Myocyte (in vitro differentiated cells): ENCODE measurements around the gene KIF20B. TPM values are rescaled to one million over a fixed set of nuclear protein-coding genes. Genes with fewer than 3 reads are reported as not detected.
"Not testable (repeated sequence)": the region's sequence is repeated elsewhere in the genome, so short reads cannot be mapped to it uniquely, and the experiment has no call there.

Source experiments
- DNase-seq: peaks from one replicate; pipeline ENCODE4 v3.0.0-alpha.2; 2012; ENCODE audit warnings: low read depth
- total RNA-seq: library from RNA; depleted of rRNA; stranded (reverse); fragments of >200 nt; gene quantifications from 2 replicates; pipeline ENCODE4 v1.2.3, GENCODE V29; 2014

Gene KIF20B
- total RNA-seq, 1 donor from 2014 or later, result 4.3 TPM

GRCh38 chr10:89684604-89685003 is 16.8 kb upstream of the KIF20B start:
- peak; percentile 62 for DNase-seq

DNA sequence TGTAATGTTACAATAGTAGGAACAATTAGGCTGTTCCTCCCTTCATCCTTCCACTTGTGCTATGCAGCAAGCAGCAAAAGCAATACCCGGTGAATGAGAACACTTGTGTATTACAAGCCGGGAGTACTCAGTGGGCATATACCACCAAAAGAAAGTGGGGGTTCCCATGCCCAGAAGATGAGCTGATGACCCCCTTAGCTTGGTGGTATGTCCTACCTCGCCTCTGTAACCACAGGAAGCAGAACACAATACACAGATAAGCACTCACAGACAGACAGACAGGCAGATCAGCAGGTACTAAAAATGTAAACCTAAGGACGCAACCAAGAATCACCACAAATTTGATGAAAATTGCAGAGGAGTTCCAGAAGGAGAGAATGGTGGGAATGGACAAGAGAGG is 15.5 kb upstream of the KIF20B start:
- no peak for DNase-seq

DNA sequence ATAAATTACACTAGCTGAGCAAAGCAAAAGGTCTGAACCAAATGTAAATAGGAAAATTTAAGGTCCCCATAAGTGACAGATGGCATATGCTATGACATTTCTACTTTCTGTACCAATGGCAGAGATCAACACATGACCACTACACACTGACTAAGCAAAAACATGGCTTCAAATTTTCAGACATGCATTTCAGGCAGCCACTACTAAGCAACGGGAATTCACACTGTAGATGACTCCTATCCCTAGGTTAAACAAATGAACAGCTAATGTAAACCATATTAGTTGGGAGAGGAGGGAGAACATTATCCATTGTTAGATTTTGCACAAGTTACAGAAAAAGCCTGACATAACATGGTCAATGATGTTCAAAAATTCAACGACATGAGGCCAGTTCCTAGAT is 11.4 kb upstream of the KIF20B start:
- no peak for DNase-seq

DNA sequence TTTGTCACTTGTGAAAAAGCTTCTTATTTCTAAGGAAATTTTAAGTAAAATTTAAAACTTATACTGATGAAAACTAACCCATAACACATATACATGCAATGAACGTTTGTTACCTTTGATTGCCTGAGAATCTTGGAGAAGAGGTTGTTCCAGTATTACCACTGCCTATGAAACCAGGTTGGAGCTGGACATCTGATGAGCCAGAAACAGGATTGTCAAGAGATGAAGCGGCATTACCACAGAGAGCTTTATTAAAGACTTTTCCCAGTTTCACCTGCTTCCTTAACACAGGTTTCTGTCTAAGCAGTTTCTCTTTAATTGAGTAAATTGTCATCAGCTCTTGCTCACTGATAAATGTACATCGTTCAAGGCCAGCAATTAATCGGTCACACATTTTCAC is 9.0 kb upstream of the KIF20B start:
- no peak for DNase-seq

- no peak for DNase-seq
Observed at GRCh38 chr10:89693176-89693575, 8.2 kb upstream of the KIF20B start.

DNA sequence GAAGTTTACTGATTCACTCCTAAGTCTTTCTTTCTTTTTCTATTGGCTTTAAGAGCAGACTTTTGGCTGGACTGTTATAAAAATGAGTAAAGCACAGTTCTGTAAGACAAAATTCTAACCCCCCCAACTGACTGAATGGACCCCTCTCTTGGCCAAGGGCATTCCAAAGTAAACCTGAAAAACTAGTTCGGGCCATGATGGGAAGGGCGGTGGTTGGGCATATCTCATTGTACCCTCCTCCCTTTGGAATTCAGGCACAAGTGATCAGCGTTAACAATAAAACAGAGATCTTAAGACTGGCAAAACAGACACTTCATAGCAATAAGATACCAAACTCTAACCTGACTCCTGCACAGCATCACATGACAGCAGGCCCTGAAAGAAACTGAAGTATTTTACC is 6.1 kb upstream of the KIF20B start:
- no peak for DNase-seq

DNA sequence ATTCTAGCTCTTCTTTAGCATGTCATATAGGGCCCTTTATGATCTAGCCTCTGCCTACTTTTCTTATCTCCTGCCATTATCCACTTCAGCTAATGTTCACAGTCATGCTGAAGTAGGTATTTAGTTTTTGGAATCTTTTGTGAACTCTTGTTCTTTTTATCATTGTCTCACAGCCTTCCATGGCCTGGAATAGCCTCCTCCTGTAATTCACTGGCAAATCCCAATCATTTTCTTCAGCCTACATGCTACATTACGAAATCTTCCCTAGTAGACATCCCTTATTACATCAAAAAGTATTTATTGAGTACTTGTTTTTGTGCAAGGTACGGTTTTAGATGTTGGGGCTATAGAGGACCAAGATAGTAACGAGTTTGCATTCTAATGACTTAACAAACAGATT is 3.4 kb upstream of the KIF20B start:
- DNase-seq, result no peak

DNA sequence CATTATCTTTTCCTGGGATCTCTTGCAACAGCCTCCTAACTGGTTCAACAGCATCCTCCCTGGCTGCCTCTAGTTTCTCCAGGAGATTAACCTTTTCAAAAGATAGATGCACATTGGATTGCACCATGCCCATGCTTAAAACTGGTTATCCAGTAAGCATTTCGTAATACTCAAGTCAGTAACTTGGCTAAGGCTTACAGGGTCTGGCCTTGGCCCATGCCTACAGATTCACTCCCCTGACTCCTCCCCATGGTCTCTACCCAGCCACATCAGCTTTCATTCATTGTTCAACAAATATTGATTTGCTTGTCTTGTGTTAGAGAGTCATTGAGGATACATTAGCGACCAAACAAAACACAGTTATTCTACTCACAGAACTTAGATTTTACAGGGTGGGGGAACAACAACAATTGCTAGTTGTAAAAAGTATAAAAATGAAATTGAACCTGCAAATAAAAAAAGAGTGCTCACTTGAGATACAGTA is 1.8 kb upstream of the KIF20B start:
- DNase-seq, result no peak

- DNase-seq, result no peak
Observed at GRCh38 chr10:89700923-89701241, 508 bp upstream of the KIF20B start.

GRCh38 chr10:89702121-89702480 is 711 bp downstream of the KIF20B start:
- DNase-seq, result peak; percentile 34

DNA sequence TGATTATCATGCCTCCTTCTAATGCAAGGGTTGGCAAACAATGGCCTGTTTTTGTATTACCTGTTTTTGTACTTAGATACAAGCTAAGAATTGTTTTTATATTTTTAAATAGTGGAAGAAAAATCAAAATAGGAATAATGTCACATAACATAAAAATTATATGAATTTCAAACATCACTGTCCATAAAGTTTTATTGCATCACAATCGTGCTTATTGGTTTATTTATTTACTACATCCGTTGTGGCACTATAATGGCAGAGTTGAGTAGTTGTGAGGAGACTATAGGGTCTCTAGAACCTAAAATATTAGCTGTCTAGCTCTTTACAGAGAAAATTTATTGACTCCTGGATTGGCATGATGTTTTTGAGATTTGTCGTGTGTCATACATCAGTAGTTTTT is 4.1 kb downstream of the KIF20B start:
- DNase-seq, result no peak

DNA sequence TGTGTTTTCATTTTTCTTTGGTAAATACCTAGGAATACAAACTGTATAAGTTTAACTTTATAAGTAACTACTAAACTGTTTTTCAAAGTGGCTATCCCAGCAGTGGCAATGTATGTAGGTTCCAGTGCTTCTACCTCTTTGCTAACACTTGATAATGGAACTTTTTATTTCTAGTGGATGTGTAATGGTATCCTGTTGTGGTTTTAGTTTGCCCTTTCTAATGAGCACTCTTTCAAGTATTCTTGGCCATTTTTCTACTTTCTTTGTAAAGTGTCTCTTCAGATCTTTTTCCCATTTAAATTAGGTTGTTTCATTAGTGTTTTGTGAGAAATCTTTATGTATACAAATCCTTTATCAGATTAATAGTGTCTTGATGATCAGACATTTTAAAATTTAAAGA is 4.6 kb downstream of the KIF20B start:
- DNase-seq, result peak; percentile 30

- DNase-seq, result no peak
Observed at GRCh38 chr10:89707372-89707771, 6.0 kb downstream of the KIF20B start.

DNA sequence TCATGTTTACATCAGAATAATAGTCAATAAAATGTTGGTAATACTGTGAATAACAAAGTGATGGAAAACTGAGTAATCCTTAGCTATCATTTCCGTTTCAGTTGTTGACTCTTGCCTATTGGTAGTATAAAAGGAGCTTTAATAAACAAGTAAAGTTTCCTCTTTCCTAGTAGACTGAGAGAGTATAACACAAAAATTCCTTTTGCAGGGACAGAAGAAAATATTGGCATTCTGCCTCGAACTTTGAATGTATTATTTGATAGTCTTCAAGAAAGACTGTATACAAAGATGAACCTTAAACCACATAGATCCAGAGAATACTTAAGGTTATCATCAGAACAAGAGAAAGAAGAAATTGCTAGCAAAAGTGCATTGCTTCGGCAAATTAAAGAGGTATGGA is 9.4 kb downstream of the KIF20B start:
- no peak for DNase-seq

DNA sequence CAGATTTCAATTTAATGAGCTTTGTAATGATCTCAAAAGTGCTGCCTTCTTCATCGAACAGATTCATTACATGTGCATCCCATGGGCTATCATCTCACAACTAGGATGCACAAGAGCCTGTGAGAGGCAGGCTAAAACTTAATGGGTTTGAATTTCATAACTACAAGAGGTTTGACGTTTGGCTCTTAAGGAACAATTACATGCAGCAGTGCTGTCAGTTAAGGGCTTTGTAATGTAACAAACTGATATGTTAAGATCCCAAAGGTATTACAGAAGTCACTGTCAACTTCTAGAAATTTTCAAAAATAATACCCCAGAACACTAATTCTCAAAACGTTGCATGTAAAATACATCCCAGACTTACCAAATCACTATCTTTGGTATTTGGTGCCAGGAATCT is 33.2 kb downstream of the KIF20B start:
- no peak for DNase-seq

- no peak for DNase-seq
Observed at GRCh38 chr10:89738551-89739209, 37.3 kb downstream of the KIF20B start.

DNA sequence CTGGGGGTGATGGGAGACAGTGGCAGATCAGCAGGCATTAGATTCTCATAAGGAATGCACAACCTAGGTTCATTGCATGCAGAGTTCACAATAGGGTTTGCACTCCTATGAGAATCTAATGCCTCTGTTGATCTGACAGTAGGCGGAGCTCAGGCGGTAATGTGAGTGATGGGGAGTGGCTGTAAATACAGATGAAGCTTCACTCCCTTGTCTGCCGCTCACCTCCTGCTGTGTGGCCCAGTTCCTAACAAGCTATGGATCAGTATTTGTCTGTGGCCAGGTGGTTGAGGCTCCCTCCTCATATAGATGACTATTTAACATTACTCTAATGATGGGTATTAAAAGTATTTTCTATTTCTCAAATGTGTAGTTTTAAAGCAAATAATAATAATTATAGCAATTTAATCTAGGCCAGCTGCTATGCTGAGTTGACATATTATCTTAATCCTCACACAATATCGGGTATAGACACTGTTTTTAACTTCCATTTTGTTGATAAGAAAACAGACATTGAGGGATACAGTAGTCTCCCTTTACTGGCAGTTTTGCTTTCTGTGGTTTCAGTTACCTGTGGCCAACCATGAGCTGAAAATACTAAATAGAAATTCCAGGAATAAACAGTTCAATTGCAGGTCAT is 39.9 kb downstream of the KIF20B start:
- no peak for DNase-seq

GRCh38 chr10:89744026-89744425 is 42.6 kb downstream of the KIF20B start:
- DNase-seq, result peak; percentile 27

DNA sequence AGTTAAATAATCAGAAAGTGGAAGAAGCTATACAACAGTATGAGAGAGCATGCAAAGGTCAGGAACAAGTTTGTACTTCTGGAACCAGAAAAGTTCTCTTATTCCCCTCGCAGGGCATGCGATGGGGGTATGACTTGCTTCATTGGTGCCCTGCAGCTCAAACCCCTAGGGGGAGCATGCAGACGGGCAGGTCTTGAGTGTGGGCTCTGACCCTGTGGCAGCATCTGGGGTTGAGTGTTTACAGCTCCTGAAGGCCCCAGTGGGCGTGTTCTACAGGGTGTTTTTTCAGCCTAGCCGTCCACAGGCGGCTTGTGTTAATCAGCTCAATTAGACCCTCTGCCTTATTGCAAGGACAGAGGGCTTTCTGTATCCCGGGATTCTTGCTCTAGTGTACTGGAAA is 44.5 kb downstream of the KIF20B start:
- DNase-seq, result no peak

DNA sequence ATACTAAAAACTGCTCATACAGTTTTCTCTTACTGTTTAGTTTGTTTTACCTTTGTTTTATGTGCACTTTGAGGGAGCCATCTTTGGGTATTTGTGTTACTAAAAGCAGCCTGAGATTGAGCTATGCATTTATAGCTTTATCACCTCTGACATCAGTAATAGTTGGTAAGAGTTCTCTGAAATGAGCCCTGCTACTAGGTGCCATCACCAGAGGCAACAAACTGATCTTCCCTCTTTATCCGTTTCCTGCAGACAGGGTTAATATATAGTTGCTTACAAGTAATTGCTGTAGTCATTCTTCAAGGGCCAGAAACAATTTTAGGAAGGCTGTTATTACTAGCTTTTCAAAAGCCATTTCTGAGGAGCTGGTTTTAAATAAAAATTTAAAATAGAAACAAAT is 49.1 kb downstream of the KIF20B start:
- DNase-seq, result no peak

GRCh38 chr10:89755374-89755773 is 54.0 kb downstream of the KIF20B start:
- DNase-seq, result no peak

DNA sequence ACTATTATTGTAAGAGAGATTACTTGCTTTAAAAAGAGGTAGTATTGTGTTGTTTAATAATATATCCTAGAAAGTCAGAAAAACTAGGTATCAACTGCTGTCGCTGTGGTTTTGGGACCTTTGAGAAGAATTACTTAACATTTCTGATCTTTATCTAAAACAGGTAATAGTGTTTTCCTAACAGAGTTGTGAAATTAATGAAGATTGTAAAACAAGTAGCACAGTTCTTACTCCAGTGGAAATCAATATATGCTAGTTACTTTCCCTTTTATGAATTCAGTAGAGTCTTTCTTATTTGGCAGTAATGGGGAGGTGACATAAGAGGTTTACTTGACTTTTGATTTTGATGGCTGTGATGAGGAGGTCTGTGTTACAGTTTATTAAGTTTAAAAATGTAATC is 58.1 kb downstream of the KIF20B start:
- no peak for DNase-seq

DNA sequence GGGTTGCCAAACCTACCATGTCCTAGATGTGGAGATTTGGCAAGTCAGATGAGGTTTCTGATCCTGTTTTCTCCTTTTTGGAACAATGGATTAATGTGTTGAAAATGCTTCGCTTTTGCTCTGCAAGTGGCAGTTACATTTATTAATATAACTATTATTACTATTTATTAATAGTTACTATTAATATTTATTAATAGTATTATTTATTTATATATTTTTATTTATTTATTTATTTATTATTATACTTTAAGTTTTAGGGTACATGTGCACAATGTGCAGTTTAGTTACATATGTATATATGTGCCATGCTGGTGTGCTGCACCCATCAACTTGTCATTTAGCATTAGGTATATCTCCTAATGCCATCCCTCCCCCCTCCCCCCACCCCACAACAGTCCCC is 62.3 kb downstream of the KIF20B start:
- DNase-seq, result not testable (repeated sequence)

- DNase-seq, result no peak
Observed at GRCh38 chr10:89771684-89772083, 70.3 kb downstream of the KIF20B start.
